GM21576 (cell line): ENCODE data around the gene CD101.
A peak's percentile ranks its signal among the peaks of the same experiment; 100 is the strongest.

ENCODE experiments used
- ATAC-seq: cut with Tn5 transposase; IDR thresholded peaks from one replicate; pipeline ENCODE4 v1.9.1; 2021; ENCODE audit warnings: mild to moderate bottlenecking, moderate library complexity; ENCODE audit not compliant: unreplicated experiment

Gene CD101

GRCh38 chr1:117047271-117047670 lies 45.7 kb downstream of the CD101 start:
- no peak for ATAC-seq

DNA sequence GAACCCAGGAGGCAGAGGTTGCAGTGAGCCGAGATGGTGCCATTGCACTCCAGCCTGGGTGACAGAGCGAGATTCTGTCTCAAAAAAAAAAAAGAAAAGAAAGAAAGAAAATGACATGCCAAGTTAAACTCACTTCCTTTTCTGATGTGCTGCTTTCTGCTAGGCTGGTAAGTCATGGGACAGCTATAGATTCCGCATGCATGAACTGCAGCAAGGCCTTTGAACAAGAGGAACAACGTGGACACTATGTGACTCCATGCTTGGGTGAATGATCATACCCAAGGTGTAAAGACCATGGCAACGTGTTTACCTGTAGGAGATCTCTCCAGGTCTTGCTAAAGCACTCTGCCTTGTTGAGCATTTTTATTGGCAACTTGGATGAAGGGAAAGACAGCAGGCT lies 48.3 kb downstream of the CD101 start:
- ATAC-seq, result no peak

GRCh38 chr1:117051224-117052064 lies 49.9 kb downstream of the CD101 start:
- ATAC-seq, result peak; percentile 90

GRCh38 chr1:117054068-117054467 lies 52.5 kb downstream of the CD101 start:
- ATAC-seq, result no peak

DNA sequence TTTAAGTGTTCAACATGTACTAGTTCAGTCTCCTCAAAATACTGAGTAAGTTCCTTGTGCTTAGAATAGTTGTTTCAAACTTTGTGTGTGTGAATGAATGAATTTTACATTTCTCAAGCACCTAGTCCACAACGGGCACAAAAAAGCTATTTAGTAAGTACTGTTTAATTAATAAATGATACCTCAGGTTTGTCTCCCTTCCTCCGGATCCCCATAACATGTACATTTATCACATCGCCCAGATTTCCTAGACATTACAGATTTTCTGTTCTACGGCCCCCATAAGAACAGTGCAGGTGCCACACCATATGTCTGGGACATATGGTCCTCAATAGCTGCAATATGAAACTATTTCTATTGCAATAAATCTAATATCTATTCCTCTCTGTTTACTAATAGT lies 57.2 kb downstream of the CD101 start:
- no peak for ATAC-seq

- peak; percentile 31 for ATAC-seq
Measured at GRCh38 chr1:117059334-117059677, 57.7 kb downstream of the CD101 start.

- peak; percentile 94 for ATAC-seq
Measured at GRCh38 chr1:117059678-117060440, 58.3 kb downstream of the CD101 start, which contains the start of gene TTF2. Gene TTF2, plus strand, starts transcription at chr1:117060326. Its CDS starts 21 bp downstream, at chr1:117060347.

DNA sequence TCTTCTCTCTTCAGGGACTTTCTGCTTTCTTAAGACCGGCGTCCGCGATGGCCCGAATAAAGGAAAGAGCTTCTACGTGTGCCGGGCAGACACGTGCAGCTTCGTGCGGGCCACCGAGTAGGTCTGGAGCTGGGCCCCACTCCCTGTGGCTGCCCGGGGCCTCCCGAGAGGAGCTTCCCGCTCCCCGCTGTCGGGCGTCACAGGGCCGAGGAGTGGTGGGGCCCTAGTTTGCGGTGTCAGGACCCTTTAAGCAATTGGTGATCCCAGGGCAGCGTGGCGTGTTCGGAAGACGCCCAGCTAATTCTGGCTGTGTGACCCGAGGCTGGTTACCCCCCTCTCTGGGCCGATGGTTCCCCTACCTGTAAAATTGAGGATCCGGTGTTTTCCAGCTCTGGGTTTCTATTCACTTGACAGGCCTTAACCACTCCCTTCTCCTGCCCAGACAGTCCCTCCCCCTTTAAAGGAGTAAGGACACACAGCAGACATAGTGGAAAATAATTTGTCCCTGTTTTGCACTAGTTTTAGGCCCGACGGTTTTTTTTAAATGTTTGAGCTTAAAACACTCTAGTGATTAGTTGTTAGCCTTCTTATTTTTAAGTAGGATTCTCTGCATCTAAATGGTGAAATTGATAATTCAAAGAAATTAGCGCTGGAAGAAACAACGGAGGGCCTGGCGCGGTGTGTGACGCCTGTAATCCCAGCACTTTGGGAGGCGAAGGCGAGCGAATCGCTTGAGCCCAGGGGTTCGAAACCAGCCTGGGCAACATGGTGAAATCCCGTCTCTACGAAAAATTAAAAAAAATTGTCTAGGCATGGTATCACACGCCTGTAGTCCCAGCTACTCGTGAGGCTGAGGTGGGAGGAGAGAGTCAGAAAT lies 59.1 kb downstream of the CD101 start:
- ATAC-seq, result peak; percentile 7

GRCh38 chr1:117061986-117062415 lies 60.4 kb downstream of the CD101 start:
- no peak for ATAC-seq

DNA sequence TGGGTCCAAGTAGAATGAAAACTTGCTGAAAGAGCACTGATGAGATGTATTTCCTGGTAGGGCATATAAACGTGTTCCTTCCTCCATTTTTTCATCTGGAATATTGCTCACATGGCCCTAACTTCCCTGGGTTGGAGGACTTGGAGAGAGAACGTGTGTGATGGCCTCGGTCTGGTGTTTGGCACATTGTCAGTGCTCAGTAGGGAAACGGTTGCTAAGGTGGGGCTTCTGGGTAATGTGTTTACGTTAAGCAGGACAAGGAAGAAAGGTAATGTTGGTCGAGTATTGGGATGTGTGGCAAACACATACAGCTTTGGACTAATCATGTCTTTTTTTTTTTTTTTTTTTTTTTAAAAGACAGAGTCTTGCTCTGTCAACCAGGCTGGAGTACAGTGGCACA lies 64.8 kb downstream of the CD101 start:
- ATAC-seq, result no peak

DNA sequence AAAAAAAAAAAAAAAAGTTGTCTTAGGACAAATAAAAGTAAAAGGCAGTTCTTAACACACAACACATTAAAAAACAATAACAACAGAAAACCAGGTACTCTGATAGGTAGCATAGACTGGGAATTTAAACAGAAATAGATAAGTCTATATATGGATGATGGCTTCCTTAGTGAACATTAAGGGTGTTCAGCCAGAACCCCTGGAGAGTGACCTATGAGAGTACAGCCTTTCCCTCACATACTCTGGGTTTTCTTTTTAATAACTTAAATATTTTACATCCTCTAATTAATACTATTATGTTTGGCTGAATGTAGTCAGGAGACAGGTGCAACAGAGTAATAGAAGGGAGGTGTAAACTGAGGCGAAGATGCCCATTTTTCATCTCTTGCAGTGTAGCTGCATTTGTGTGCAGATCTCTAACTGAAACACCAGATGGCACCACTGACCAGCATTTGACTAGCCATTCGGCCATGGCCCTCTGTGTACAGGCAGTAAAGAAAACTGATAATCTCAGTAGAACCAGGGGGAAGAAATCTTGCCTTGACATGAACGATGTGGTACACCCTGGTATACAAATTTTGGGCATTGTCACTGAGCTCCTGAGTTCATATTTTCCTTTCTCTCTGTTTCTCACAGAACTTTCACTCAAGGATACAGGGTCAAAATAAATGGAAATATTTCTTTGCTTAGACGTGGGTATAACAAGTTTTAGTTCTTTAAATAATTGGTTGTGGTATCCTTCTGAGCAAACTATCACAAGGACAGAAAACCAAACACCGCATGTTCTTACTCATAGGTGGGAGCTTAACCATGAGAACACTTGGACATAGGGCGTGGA lies 66.2 kb downstream of the CD101 start:
- ATAC-seq, result no peak

- no peak for ATAC-seq
Measured at GRCh38 chr1:117068580-117068979, 67.0 kb downstream of the CD101 start.

GRCh38 chr1:117069220-117069844 lies 67.8 kb downstream of the CD101 start:
- no peak for ATAC-seq

GRCh38 chr1:117070124-117070523 lies 68.6 kb downstream of the CD101 start:
- no peak for ATAC-seq

DNA sequence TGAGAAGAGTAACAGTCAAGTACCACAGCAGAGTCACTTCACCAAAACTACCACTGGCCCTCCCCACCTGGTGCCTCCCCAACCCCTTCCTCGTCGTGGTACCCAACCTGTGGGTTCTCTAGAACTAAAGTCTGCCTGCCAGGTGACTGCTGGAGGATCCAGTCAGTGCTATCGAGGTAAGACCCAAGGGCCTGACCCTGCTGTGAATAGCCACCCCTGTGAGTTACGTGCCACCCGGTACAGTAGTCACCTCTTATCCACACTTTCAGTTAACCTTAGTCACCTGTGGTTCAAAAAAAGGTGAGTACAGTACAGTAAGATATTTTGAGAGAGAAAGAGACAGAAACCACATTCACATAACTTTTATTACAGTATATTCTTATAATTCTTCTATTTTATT lies 75.1 kb downstream of the CD101 start:
- ATAC-seq, result no peak

DNA sequence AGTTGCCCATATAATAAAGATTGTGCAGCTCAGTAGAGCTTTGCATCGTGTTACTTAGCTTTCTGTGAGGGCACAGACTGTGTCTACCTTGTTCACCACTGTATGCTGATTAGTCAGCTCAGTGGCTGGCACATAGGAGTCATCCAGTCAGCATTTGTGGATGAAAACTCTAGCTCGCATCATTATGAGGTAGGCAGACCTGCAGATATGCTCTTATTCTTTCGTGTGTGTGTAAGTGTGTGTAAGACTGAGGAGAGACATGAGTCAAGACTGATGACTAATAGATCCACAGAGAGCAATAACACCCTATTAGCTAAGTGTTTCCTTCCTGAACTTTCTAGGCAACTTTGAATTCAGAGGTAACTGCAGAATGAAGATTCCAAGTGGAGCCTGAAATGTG lies 75.7 kb downstream of the CD101 start:
- no peak for ATAC-seq

- ATAC-seq, result no peak
Measured at GRCh38 chr1:117079737-117080136, 78.2 kb downstream of the CD101 start.

GRCh38 chr1:117084231-117084630 lies 82.7 kb downstream of the CD101 start:
- no peak for ATAC-seq
